HG03457 (cell line): ENCODE data around the gene PIAS2.
"Not testable (repeated sequence)": the region's sequence is repeated elsewhere in the genome, so short reads cannot be mapped to it uniquely, and the experiment has no call there.

Experiments used
- ATAC-seq: cut with Tn5 transposase; IDR thresholded peaks from one replicate; pipeline ENCODE4 v1.9.1; 2021; ENCODE audit warnings: moderate number of reproducible peaks; ENCODE audit not compliant: unreplicated experiment

Gene PIAS2

DNA sequence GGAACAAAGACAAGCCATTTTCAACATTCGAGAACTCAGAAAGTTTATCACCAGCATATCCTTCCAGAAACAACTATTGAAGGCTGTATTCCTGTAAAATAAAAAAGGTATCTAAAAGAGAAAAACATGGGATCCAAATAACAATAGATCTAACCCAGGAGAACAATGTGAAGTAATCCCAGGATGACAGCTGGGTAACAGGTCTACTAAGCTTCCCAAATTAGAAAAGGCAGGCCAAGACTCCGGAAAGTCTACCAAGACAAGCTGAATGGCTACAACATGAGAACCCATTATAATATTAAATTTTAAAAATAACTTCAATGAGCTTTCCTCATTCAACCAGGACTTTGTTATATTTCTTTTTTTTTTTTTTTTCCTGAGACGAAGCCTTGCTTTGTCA is 6.5 kb downstream of the PIAS2 start:
- no peak for ATAC-seq

DNA sequence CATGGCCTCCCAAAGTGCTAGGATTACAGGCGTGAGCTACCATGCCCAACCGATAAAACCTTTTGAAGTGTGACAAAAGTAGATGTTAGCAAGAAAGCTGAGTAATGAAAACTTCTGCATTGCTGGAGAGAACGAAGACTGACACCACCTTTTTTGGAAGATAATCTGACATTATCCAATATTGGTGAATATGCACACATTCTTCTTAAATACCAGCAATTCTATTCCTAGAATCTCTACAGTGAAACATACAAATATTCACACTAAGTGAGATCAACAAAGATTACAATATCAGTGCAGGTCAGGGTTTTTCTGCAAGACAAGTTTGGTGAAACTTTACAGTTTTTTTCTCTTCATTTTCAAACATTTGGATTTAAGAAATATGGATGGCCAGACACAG is 7.8 kb downstream of the PIAS2 start:
- ATAC-seq: no peak

DNA sequence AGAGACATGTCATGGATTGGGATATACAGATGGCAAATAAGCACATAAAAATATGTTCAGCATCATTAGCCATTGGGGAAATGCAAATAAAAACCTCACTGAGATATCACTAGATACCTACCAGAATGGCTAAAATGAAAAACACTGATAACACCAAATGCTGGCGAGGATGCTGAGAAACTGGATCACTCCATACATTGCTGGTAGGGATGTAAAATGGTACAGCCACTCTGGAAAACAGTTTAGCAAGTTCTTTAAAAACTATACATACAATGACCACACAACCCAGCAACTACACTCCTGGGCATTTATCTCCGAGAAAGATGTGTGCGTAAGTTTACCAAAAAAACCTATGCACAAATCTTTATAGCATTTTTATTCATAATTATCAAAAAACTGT is 13.9 kb downstream of the PIAS2 start:
- ATAC-seq: no peak

DNA sequence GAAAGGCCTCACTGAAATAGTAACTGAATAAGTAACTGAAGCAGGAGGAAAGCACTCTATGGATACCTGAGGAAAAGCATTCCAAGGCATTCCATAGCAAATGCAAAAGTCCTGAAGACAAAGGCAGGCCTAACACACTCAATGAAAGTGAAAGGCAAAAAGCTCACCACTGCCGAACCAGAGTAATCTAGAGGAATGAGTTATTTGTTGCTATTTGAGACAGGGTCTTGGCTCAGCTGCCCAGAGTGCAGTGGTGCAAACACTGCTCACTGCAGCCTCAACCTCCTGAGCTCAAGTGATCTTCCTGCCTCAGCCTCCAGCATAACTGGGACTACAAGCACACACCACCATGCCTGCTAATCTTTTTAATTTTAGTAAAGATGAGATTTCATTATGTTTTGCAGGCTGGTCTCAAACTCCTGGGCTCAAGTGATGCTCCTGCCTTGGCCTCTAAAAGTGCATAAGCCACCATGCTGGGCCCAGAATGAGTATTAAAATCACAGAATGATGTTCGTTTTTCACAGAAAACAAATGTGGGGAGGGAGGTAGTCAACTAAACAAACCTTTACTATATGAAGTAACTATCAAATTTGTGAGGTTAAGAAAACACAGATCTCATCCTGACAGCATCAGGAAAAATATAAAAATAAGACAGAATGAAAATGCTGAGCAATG is 17.9 kb downstream of the PIAS2 start:
- ATAC-seq: no peak

DNA sequence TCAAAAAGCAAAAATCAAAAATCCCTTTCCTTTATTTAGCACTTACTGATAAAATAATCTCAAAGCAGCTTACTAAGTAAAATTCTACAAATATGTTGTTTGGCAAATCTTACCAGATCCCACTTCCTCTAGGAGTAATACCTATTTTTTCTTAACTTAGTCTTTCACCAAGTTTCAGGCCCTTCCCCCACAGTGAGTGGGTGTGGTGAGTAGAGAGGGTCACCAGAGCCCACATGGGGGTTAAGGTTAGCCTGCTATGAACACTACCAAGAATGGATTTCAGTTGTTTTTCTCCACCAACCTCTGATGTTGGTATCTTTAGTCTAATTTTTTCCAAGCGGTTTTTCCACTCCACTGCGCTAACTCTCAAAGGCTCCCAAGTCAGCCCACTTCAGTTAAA is 23.2 kb downstream of the PIAS2 start:
- ATAC-seq: no peak

DNA sequence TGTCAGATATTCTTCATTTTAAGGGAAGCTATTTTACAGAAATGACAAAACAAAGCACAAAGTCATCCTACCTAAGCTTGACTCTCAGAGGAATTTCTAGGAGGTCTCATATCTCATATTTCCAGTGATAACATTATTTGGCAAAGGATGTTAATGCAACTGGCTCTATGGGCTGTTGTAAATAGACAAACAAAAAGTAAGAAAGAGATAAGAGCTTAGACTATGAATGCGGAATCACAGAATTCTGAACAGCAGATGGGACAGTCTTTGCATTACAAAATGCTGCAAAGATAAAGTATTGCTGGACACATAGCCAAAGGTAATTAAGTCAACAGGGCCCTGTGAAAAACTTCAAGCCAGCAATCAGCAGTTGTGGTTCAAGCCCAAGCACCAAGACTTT is 23.9 kb downstream of the PIAS2 start:
- no peak for ATAC-seq

DNA sequence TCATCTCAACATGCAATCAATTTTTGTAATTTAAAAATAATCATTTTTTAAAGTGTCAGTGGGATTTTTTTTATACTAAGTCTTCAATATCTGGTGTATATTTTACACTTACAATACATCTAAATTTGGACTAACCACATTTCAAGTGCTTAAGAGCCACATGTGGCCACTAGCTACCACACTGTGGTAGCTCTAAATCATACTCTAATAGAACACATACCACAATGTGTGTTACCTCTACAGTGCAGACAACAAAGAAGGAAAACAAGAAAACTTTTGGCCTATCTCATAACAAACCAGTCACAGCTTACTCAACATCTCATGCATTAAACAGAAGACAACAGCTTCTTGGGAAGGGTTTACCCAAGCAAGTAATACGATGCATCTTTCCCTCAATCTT is 24.5 kb downstream of the PIAS2 start:
- peak; percentile 53 for ATAC-seq

DNA sequence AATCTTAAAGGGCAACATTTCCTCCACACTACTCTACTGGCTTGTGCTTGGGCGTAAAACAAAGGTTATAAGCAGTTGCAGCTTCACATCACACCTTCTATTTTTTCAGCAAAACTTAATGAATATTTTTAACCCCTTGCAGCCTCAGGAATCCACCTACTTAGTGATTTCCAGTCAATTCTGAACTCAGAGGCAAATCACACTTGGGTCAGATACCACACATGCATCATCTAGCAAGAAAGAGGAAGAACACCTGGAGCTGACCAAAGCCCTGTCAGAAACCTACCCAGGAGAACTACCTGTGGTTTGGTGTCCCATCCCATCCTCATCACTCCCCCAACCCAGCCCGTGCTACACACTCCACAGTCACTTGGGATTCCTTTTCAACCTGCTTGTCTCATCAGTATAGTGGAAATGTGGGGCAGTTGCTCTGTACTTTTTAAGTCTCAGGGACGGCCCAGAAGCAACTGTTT is 25.5 kb downstream of the PIAS2 start:
- peak; percentile 73 for ATAC-seq

DNA sequence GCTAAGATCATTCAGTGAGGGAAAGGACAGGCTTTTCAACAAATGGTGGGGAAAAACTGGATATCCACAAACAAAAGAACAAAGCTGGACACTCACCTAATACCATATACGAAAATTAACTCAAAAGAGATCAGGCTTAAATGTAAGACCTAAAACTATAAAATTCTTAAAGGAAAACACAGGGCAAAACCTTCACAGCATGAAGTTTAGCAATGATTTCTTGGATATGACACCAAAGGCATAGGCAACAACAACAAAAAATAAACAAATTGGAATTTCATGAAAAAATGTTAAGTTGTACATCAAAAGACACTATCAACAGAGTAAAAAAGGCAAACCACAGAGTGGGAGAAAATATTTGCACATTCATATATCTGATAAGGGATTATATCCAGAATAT is 28.3 kb downstream of the PIAS2 start:
- no peak for ATAC-seq

DNA sequence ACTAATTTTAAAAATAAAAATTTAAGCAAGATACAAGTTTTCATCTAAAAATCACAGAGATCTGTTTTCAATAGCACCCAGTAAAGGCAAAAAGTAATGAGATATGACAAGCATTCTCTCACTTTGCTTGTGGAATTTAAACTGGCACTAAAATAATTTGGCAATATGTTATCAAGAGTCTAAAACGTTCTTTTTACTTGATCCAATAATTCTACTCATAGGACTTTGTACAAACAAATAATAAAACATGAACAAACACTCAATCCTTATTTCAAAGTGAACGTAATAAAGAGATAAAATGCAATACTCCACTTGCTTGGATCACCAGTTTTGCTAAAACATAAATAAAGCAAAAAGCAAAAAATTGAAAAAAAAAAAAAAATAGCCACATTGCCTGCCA is 30.4 kb downstream of the PIAS2 start:
- no peak for ATAC-seq

DNA sequence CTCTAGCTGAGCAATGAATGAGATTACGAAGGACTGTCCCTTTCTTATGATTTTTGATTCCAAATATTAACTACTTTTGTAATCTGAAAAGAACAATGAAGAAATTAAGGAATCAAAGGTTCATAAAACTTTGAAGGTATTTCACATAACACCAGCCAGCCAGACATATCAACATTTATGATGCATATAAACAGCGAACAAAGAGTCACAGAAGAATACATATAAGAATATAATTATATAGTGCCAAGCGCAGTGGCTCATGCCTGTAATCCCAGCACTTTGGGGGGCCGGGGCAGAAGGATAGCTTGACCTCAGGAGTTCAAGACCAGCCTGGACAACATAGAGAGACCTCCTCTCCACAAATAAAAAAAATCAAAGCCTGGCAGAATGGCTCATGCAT is 34.1 kb downstream of the PIAS2 start:
- ATAC-seq: no peak

DNA sequence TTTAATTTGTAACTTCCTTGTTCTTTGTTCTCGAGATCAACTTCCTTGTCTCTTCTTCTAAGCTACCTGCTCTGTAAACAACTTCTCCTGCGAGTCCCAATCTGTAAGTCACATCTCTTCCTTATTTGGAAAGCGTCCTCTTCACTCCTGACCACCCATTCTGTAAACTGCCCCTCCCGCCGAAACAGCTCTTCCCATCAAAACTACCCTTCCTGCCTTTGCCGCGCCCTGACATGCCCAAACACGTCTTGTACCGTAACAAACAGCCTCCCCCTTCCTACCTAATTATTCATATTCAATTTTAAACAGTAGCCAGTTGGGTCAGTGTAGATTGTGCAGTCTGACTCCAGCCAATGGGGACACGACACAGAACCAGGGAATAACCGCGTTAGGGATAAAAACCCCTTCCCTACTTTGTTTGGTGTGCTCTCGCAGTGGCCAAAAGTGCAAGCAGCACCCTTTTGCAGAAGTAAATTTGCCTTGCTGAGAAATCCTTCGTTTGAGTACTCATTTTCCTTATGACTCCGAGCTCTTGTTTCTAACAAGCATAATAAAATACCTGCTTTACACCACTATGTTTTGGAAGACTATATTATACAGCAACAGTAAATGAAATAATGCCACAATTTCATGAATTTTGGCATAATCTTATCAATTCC is 39.8 kb downstream of the PIAS2 start:
- ATAC-seq: no peak

DNA sequence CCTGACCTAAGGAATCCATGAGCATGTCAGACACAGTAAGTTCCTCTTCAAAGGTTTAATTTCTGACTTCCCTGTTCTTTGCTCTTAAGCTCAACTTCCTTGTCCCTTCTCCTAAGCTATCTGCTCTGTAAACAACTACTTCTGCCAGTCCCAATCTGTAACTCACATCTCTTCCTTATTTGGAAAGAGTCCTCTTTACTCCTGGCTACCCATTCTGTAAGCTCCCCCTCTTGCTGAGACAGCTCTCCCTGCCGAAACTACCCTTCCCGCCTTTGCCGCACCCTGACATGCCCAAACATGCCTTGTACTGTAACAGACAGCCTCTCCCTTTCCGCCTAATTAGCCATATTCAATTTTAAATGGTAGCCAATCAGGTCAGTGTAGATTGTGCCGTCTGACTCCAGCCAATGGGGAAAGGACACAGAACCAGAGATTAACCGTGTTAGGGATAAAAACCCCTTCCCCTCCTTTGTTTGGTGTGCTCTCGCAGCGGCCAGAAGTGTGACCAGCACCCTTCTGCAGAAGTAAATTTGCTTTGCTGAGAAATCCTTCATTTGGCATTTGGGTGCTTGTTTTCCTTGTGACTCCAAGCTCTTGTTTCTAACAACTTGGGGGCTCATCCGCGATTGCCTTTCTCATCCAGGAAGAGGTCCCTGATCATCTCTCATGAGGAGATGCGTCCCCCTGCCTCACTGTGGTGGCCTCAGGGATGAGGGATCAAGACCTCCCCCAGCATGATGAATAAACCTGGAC is 49.0 kb downstream of the PIAS2 start:
- ATAC-seq: no peak

DNA sequence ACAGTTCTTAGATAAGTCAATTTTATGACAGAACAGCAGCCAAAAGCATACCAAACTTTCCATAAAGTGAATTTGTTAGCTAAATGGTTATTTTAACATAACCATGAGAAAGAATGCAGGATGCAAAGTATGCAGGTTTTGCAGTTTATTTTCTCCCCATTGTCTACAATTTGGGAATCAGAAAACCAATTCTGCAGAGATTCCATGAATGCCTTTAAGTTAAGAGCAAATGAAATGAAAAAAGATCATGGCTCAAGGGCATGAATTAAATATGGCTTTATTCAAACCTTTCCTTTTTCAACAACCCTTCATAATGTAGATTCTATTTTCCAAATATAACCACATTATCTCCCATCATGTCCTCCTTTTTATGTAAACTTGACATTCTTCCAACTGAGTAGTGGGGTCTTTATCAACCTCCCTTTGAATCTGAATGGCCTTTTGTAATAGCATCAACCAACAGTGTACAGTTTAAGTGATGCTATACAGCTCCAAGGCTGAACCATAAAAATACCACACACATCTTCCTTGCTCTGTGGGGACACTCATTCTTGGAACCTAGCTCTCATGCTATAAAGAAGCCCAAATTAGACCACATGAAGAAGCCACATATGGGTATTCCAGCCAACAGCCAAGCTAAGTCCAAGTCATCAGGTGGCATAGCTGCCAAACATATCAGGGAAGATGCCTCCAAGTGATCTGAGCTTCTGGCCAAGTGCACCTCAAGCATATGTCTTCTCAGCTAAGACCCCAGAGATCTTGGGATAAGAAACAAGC is 49.8 kb downstream of the PIAS2 start:
- ATAC-seq: no peak

DNA sequence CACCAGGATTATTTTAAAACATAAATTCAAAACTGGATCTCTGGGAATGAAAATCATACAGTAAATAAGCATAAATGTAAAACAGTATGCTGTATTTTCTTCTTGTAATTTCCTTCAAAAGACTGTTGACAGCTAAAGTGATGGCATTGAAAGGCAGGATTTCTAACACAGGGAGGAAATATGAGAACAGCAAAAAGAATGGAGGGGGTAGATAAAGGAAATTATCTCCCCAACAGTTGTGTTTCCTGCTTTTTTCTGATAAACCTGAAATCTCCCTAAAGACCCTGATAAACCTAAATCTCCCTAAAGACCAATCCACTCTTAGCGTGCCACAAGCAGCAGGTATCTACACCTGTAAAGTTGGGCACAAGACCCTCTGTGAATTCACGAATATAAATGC is 50.8 kb downstream of the PIAS2 start:
- no peak for ATAC-seq

DNA sequence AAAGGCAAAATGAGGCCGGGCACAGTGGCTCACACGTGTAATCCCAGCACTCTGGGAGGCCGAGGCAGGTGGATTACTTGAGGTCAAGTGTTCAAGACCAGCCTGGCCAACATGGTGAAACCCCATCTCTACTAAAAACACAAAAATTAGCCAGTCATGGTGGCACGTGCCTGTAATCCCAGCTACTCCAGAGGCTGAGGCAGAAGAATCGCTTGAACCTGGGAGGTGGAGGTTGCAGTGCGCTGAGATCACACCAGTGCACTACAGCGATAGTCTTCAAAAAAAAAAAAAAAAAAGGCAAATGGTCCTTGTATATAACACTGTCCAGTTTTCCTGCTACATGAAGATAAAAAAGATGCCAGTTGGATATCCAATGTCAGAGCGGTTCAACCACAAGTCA is 52.1 kb downstream of the PIAS2 start:
- not testable (repeated sequence) for ATAC-seq

DNA sequence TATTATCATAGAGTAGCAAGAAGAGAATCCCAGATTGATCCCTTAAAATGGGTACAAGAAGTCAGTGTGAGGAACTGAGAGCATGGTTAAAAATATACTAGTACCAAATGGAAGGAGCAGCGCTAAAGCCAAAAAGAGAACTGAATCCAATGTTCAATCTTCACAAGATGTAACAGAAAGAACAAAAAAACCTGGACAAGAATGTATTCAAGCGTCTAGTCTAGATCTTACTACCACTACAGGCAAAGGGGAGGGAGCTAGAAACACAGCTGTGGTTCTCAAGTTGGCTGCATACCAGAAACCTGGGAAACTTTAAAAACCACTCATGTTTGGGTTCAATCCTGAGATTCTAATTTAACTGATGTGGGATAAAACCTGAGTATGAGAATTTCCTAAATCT is 57.5 kb downstream of the PIAS2 start:
- peak; percentile 66 for ATAC-seq

DNA sequence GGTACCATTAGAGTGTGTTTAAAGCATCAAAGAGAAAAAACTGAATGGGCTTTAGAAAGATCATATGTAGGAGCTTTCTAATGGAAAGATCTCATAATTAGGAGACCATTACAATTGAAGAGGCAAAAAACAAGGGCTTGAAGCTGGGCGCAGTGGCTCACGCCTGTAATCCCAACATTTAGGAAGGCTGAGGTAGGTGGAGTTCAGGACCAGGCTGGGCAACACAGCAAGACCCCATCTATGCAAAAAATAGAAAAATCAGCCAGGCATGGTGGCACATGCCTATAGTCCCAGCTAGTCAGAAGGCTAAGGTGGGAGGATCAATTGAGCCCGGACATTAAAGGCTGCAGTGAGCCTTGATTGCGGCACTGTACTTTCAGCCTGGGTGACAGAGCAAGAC is 59.0 kb downstream of the PIAS2 start:
- no peak for ATAC-seq

DNA sequence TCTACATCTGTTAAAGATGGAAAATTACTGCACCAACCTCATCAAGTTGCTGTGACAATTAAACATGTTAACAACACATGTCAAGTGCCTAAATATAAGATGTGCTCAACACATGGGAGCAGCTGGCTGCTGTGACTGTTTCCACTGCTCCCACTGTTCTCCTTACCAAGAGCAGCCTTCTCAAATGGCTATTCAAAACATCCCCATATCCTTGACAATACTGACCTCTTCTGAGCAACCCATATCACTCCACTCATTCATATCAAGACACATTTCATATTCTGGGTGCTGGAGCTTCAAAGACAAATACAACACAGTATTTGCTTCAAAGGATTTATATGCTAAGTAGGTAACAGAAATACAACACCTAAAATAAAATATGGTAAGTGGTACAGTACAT is 60.3 kb downstream of the PIAS2 start:
- ATAC-seq: no peak

DNA sequence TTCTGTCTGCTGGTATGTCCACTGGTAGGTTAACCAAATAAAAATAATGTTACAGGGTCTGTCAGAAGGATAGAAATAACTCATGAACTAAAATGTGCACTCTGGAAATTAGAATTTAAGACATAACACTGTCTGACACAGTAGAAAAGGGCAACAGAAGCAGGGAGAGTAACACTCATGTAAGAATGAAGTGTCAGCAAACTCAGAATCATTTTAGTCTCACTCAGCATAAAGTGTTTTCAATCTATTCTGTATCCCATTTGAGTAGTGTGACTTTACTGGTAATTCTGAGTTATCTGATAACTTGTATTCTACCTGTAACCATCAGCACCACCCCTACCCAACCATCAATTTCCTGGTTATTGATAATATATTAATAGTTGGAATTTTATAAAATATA is 68.3 kb downstream of the PIAS2 start:
- no peak for ATAC-seq

DNA sequence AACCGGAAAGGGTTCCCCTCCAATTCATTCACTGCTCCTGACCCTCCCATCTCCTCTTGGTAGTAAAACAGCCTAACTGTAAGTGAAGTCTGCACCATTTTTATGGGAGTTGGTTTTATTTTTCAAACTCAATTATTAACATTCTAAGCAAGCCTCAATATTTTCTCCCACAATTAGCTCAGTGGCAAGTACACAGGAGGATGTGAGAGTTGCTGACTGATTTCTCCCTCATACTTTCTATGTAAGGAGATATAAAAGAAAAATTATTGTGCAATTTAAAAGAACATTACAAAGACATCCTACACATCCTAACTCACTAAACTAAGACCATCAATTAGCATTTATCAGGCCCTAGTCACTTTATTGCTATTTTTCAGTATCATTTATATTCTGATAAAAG is 73.9 kb downstream of the PIAS2 start:
- ATAC-seq: no peak
